Duodenal mucosa (tissue), 2 donors: ENCODE results near the gene SLC38A10.
"Not testable (repeated sequence)": the region's sequence is repeated elsewhere in the genome, so short reads cannot be mapped to it uniquely, and the experiment has no call there.

Experiments used
- H3K27ac ChIP-seq: one replicate; pipeline ENCODE4 v1.7.0; 2013; ENCODE audit warnings: low read depth, low read length
- H3K27me3 ChIP-seq, 2 donors: one replicate each; pipeline ENCODE4 v1.7.0; 2013; ENCODE audit warnings: low read length in 2 of 2, control low read depth in 1 of 2; ENCODE audit not compliant: insufficient read depth in 2 of 2, control insufficient read depth in 1 of 2
- H3K36me3 ChIP-seq, 2 donors: one replicate each; pipeline ENCODE4 v1.7.0; 2013; ENCODE audit warnings: low read length in 2 of 2, control low read depth in 1 of 2; ENCODE audit not compliant: insufficient read depth in 2 of 2, control insufficient read depth in 1 of 2
- H3K4me1 ChIP-seq, 2 donors: one replicate each; pipeline ENCODE4 v1.7.0; 2013; ENCODE audit warnings: low read length in 2 of 2, control low read depth in 1 of 2; ENCODE audit not compliant: insufficient read depth in 2 of 2, control insufficient read depth in 1 of 2
- H3K4me3 ChIP-seq, 2 donors: one replicate each; pipeline ENCODE4 v1.7.0; 2013; ENCODE audit warnings: low read length in 2 of 2, low read depth in 1 of 2
- H3K9ac ChIP-seq, 2 donors: one replicate each; pipeline ENCODE4 v1.7.0; 2013; ENCODE audit warnings: low read length in 2 of 2, low read depth in 1 of 2
- H3K9me3 ChIP-seq, 2 donors: one replicate each; pipeline ENCODE4 v1.7.0; 2013; ENCODE audit warnings: low read length in 2 of 2, control low read depth in 1 of 2; ENCODE audit not compliant: control insufficient read depth in 1 of 2

The SLC38A10 gene

GRCh38 chr17:81228834-81229665 lies 66.1 kb downstream of the SLC38A10 start:
- no peak overlapping the region for H3K9ac ChIP-seq
- H3K36me3 ChIP-seq: peaks cover 11 to 45% of the 10 kb centered on the region in 2 donors
- H3K9me3 ChIP-seq: no peaks in the 10 kb centered on the region
- H3K4me1 ChIP-seq: no peaks in the 10 kb centered on the region
- no peaks in the 10 kb centered on the region for H3K27me3 ChIP-seq
- H3K27ac ChIP-seq: no peak overlapping the region
- H3K4me3 ChIP-seq: no peak overlapping the region

GRCh38 chr17:81228420-81228819 lies 66.7 kb downstream of the SLC38A10 start:
- Histone ChIP-seq H3K36me3 (peaks cover 11 to 44% of the 10 kb centered on the region in 2 donors), H3K9me3 (no peaks in the 10 kb centered on the region), H3K4me3 (no peak overlapping the region), H3K9ac (no peak overlapping the region), H3K4me1 (peaks cover 4 to 5% of the 10 kb centered on the region in 2 donors), H3K27ac (no peak overlapping the region), H3K27me3 (no peaks in the 10 kb centered on the region)

- not testable (repeated sequence) for H3K4me1 ChIP-seq, H3K9me3 ChIP-seq, H3K4me3 ChIP-seq, H3K27ac ChIP-seq, H3K27me3 ChIP-seq, H3K9ac ChIP-seq
- H3K36me3 ChIP-seq: peaks cover 11 to 36% of the 10 kb centered on the region in 2 donors
Measured at GRCh38 chr17:81227630-81228029, 67.5 kb downstream of the SLC38A10 start.

- H3K27me3 ChIP-seq: no peaks in the 10 kb centered on the region
- H3K9me3 ChIP-seq: no peaks in the 10 kb centered on the region
- H3K4me1 ChIP-seq: peaks cover 15 to 21% of the 10 kb centered on the region in 2 donors
- H3K36me3 ChIP-seq: peaks cover 0 to 5% of the 10 kb centered on the region in 2 donors
- H3K27ac ChIP-seq: no peak overlapping the region
- H3K9ac ChIP-seq: peak overlapping the region in 1 of 2 donors; percentile 51
- H3K4me3 ChIP-seq: peak overlapping the region in 1 of 2 donors; percentile 62
Measured at GRCh38 chr17:81223762-81224130, 71.4 kb downstream of the SLC38A10 start.

- H3K27me3 ChIP-seq: no peaks in the 10 kb centered on the region
- H3K4me1 ChIP-seq: peaks cover 15 to 21% of the 10 kb centered on the region in 2 donors
- H3K9me3 ChIP-seq: no peaks in the 10 kb centered on the region
- peak within 1 kb of the TSS; percentile 42 for H3K27ac ChIP-seq
- peak within 1 kb of the TSS; percentile 75 to 77 for H3K4me3 ChIP-seq
- H3K36me3 ChIP-seq: no peaks in the 10 kb centered on the region
- H3K9ac ChIP-seq: peak within 1 kb of the TSS; percentile 5 to 61
Measured at GRCh38 chr17:81222906-81223761, 72.0 kb downstream of the SLC38A10 start, which contains the start of gene CEP131. Gene CEP131, minus strand, starts transcription at chr17:81222965. Its CDS starts 2,909 bp downstream, at chr17:81220056.

GRCh38 chr17:81222620-81222905 lies 72.5 kb downstream of the SLC38A10 start:
- Histone ChIP-seq H3K4me1 (peaks cover 15 to 21% of the 10 kb centered on the region in 2 donors), H3K9me3 (no peaks in the 10 kb centered on the region), H3K27me3 (no peaks in the 10 kb centered on the region), H3K36me3 (no peaks in the 10 kb centered on the region), H3K4me3 (peak overlapping the region; percentile 75 to 77), H3K9ac (peak overlapping the region; percentile 5 to 61), H3K27ac (no peak overlapping the region)

GRCh38 chr17:81221842-81222619 lies 73.1 kb downstream of the SLC38A10 start:
- Histone ChIP-seq H3K27ac (no peak overlapping the region), H3K9ac (peak overlapping the region; percentile 5 to 61), H3K4me1 (peaks cover 15 to 21% of the 10 kb centered on the region in 2 donors)

GRCh38 chr17:81221371-81221841 lies 73.7 kb downstream of the SLC38A10 start:
- peaks cover 0 to 5% of the 10 kb centered on the region in 2 donors for H3K36me3 ChIP-seq
- H3K27ac ChIP-seq: no peak overlapping the region
- no peaks in the 10 kb centered on the region for H3K9me3 ChIP-seq
- peaks cover 15 to 21% of the 10 kb centered on the region in 2 donors for H3K4me1 ChIP-seq
- H3K4me3 ChIP-seq: peak overlapping the region; percentile 75 to 77
- H3K9ac ChIP-seq: no peak overlapping the region
- no peaks in the 10 kb centered on the region for H3K27me3 ChIP-seq

More at GRCh38 chr17:81221842-81222619, 73.1 kb downstream of the SLC38A10 start:
- Histone ChIP-seq H3K27me3 (no peaks in the 10 kb centered on the region), H3K4me3 (peak overlapping the region; percentile 75 to 77), H3K36me3 (peaks cover 0 to under 1% of the 10 kb centered on the region in 2 donors), H3K9me3 (no peaks in the 10 kb centered on the region)

GRCh38 chr17:81219476-81220180 lies 75.5 kb downstream of the SLC38A10 start:
- H3K27ac ChIP-seq: no peak overlapping the region
- no peaks in the 10 kb centered on the region for H3K27me3 ChIP-seq
- peaks cover 15 to 21% of the 10 kb centered on the region in 2 donors for H3K4me1 ChIP-seq
- H3K9ac ChIP-seq: no peak overlapping the region
- H3K4me3 ChIP-seq: no peak overlapping the region
- H3K9me3 ChIP-seq: no peaks in the 10 kb centered on the region
- H3K36me3 ChIP-seq: peaks cover 0 to 5% of the 10 kb centered on the region in 2 donors
